NT2/D1 (cell line): ENCODE results near the gene MYO3B.

Experiments
- SUZ12 ChIP-seq: IDR thresholded peaks from 2 replicates; pipeline ENCODE4 v1.6.1; 2011; ENCODE audit not compliant: insufficient read length, insufficient read depth; ENCODE audit errors: extremely low read depth
- YY1 ChIP-seq: IDR thresholded peaks from 2 replicates; pipeline ENCODE4 v1.6.1; 2011; ENCODE audit not compliant: insufficient read length, insufficient read depth
- ZNF274 ChIP-seq: IDR thresholded peaks from 2 replicates; pipeline ENCODE4 v1.6.1; 2011; ENCODE audit warnings: mild to moderate bottlenecking, low read depth, low read length

GRCh38 chr2:170201734-170202393 is 23.9 kb downstream of the MYO3B start:
- no peak for TF ChIP-seq SUZ12
- TF ChIP-seq ZNF274: no peak
- no peak for TF ChIP-seq YY1
